22Rv1 (cell line): ENCODE results near the gene NTF4.

Experiments used
- H3K27ac ChIP-seq: fragments of 450-650 bp; 2 replicates; pipeline ENCODE4 v1.5.1; 2017
- ZFX ChIP-seq: fragments of 450-650 bp; IDR thresholded peaks from 2 replicates; pipeline ENCODE4 v1.6.1; 2017; ENCODE audit warnings: antibody characterized with exemption, borderline replicate concordance
- TF ChIP-seq, protein P1 (sequence below): fragments of 450-650 bp; IDR thresholded peaks from 2 replicates; pipeline ENCODE4 v1.5.1; 2017; ENCODE audit warnings: mild to moderate bottlenecking

Gene NTF4

DNA sequence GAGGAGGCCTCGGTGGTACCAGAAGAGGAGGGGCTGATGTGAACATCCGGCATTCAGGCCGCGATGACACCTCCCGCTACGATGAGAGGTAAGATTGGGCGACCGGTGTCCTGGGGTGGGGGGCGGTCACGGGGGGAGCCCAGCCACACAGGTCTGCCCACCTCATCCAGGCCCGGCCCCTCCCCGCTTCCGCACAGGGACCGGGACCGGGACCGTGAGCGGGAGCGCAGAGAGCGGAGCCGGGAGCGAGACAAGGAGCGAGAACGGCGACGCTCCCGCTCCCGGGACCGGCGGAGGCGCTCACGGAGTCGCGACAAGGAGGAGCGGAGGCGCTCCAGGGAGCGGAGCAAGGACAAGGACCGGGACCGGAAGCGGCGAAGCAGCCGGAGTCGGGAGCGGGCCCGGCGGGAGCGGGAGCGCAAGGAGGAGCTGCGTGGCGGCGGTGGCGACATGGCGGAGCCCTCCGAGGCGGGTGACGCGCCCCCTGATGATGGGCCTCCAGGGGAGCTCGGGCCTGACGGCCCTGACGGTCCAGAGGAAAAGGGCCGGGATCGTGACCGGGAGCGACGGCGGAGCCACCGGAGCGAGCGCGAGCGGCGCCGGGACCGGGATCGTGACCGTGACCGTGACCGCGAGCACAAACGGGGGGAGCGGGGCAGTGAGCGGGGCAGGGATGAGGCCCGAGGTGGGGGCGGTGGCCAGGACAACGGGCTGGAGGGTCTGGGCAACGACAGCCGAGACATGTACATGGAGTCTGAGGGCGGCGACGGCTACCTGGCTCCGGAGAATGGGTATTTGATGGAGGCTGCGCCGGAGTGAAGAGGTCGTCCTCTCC lies 43.2 kb upstream of the NTF4 start:
- H3K27ac ChIP-seq, result peak overlapping the region; percentile 52
- TF ChIP-seq, protein P1, sequence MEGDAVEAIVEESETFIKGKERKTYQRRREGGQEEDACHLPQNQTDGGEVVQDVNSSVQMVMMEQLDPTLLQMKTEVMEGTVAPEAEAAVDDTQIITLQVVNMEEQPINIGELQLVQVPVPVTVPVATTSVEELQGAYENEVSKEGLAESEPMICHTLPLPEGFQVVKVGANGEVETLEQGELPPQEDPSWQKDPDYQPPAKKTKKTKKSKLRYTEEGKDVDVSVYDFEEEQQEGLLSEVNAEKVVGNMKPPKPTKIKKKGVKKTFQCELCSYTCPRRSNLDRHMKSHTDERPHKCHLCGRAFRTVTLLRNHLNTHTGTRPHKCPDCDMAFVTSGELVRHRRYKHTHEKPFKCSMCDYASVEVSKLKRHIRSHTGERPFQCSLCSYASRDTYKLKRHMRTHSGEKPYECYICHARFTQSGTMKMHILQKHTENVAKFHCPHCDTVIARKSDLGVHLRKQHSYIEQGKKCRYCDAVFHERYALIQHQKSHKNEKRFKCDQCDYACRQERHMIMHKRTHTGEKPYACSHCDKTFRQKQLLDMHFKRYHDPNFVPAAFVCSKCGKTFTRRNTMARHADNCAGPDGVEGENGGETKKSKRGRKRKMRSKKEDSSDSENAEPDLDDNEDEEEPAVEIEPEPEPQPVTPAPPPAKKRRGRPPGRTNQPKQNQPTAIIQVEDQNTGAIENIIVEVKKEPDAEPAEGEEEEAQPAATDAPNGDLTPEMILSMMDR, result no peak
- TF ChIP-seq ZFX, result no peak

DNA sequence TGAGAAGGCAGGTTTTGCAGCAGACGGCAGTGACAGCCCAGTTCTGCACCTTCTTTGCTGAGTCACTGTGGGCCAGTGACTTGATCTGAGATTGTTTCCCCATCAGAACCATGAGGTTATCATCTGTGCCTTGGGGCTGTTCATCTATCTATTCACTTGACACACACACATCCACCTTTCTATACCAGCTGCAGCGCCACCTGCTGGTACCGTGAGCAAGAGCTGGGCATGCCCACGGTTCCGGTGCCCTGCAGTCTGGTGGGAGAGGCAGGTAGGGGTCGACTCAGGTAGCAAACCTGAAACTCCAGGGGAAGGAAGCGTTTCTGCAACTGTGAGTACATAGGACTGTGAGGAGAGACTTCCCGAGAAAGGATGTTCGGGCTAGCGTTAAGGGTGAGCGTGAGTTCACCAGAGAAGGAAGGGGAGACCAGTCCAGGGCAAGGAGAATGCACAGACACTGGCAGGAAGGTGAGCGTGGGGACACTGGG lies 42.1 kb upstream of the NTF4 start:
- no peak for TF ChIP-seq ZFX
- TF ChIP-seq, protein P1, result peak; percentile 92
- H3K27ac ChIP-seq, result peak overlapping the region; percentile 52

DNA sequence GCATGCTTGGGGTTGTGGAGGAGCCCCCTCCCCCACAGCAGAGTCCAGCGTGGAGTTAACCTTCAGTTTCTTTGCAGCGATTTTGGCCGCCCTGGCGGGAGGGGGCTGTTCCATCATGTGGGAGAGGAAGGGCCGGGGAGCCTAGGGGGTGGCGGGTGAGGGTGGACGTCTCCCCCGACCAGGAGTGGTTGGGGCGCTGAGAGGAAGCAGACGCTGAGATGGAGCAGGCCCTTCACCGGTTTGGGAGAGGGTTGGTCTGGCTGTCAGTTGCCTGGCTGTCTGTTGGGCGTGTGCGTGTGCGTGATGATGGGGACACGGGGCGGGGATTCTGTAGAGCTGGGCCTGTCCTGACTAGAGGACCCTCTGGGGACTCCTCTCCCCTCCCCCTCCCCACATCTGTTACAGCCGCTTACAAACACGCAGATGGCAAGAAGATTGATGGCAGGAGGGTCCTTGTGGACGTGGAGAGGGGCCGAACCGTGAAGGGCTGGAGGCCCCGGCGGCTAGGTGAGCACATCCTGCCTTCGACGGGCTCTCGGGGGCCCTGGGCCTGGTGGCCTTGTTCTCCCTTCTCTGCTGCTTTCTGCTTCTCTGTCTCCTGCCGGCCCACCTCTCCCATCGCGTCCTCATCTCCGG lies 39.7 kb upstream of the NTF4 start:
- peak overlapping the region; percentile 52; the same call in 1 of the 2 replicates for H3K27ac ChIP-seq
- TF ChIP-seq ZFX, result no peak
- TF ChIP-seq, protein P1, result no peak

DNA sequence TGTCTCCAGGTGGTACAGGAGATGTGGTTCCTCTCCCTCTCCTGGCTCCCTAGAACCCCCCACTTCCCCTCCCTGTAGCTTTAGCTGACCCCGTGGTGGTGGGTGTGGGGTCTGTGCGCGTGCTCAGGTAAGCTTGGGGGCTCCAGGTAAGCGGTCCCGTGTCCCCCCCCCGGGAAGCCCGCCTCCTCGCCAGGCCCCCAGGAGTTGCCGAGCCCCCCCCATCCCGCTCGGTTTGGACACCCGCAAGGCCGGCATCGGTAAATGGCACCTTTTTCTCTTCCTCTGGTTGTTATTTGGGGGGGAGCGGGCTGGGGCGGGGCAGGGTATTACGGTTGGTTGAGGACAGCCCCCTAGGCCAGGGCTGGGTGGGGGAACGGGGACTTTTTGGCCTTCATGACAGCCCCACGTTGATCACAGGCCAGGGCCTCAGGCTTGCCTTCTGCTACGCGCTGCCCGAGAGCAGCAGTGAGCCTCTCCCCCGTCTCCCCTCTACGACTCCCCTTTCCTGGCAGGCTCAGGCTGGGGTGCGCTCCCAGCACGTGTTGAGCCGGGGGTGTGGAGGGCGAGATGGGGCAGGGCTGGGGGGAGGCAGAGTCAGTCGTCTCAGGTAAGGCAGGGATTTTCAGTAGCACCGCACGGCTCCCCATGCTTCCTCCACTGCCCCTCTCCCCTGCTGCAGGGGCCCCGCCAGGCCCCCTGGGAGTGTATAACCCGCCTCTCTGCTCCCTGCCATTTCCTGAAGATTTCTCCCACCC lies 38.9 kb upstream of the NTF4 start:
- H3K27ac ChIP-seq, result no peak overlapping the region; the same call in 1 of the 2 replicates
- TF ChIP-seq, protein P1, result no peak
- no peak for TF ChIP-seq ZFX

DNA sequence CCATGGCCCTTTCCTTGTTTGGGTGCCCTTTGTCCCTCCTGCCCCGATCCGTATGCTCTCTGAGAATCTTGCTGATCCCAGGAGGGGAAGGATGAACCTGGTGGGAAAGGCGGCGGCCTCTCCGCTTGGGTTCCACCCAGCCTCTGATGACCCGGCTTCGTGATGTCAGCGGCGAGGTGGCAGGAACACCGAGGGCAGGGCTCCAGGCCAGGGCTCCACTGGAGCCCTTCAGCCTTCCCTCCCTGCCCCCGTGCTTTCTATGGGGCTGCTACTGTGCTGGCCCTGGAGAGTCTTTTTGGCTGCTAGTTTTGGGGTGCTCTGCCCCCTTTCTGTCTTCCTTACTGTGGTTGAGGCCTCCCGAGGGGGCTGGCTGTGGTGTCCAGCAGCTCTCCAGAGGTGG lies 37.7 kb upstream of the NTF4 start:
- no peak for TF ChIP-seq ZFX
- TF ChIP-seq, protein P1, result no peak
- peak overlapping the region; percentile 18; the same call in 1 of the 2 replicates for H3K27ac ChIP-seq

DNA sequence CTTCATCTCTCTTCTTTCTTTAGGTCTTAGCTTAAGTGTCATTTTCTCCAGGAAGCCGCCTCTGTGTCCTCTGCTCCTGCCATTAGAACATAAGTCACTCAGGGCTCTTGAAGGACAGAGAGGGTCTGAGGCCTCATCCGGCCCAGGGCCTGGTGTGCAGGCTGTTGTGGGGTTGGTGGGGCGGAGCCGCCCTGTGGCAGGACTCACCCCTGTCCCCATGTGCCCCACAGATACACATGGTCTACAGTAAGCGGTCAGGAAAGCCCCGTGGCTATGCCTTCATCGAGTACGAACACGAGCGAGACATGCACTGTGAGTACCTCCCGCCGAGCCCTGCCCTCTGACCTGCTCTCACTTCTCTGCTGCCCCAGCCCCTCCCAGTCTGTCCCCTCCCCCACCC lies 36.5 kb upstream of the NTF4 start:
- no peak for TF ChIP-seq ZFX
- TF ChIP-seq, protein P1, result no peak
- no peak overlapping the region for H3K27ac ChIP-seq
